WI38 (cell line): ENCODE measurements around the gene PHYH.

Experiments used
- H3K4me3 ChIP-seq: 2 replicates; pipeline ENCODE4 v1.5.1; 2011; ENCODE audit warnings: low read depth, mild to moderate bottlenecking, control low read depth, low read length
- CTCF ChIP-seq: IDR thresholded peaks from 2 replicates; pipeline ENCODE4 v1.5.1; 2012; ENCODE audit warnings: low read depth, mild to moderate bottlenecking, control low read depth, low read length

The PHYH gene

GRCh38 chr10:13268841-13269240, 31.0 kb downstream of the PHYH start:
- no peak for TF ChIP-seq CTCF
- H3K4me3 ChIP-seq: no peak overlapping the region

GRCh38 chr10:13268310-13268709, 31.6 kb downstream of the PHYH start:
- no peak for TF ChIP-seq CTCF
- H3K4me3 ChIP-seq: no peak overlapping the region

DNA sequence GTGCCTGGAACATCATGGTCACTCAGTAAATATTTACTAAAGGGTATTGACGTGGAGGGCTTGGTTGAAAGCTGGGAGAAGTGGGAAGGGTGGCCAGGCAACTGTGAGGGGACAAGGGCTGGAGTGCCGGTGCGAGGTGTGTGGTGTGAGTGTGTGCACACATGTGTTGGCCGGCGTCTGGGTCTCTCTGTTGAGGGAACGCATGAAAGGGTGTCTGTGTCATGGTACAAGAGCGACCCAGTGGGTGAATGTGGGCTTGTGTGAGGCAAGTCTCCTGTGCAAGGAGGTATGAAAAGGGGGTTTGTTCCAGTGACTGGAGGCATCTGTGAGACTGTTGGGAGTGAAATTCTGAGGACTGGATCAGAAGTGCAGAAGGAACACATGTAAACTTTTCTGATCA, 36.3 kb downstream of the PHYH start:
- no peak for TF ChIP-seq CTCF
- no peak overlapping the region for H3K4me3 ChIP-seq

DNA sequence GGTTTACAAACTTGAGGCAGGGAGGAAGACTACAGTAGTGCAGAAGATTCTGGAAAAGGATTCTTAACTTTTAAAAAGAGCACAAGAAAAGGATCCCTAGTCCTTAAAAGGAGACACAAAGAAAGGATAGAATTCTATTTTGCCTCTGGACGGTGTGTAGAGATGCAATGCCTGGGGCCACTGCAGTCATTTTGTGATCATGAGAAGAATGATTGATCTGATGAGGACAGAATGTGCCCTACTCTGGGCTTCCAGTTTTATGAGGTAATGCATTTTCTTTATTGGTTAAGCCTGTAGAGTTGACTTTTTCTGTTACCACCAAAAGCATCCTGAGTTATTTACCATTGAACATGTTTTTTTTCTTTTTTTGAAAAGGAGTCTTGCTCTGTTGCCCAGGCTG, 37.4 kb downstream of the PHYH start:
- no peak overlapping the region for H3K4me3 ChIP-seq
- TF ChIP-seq CTCF: no peak

GRCh38 chr10:13257621-13258140, 42.2 kb downstream of the PHYH start:
- H3K4me3 ChIP-seq: no peak overlapping the region
- TF ChIP-seq CTCF: no peak

GRCh38 chr10:13256627-13257026, 43.2 kb downstream of the PHYH start:
- no peak for TF ChIP-seq CTCF
- H3K4me3 ChIP-seq: no peak overlapping the region

- no peak for TF ChIP-seq CTCF
These were observed 46.1 kb downstream of the PHYH start for GRCh38 chr10:13253726-13254125.

More at GRCh38 chr10:13253726-13254125, 46.1 kb downstream of the PHYH start:
- H3K4me3 ChIP-seq: no peak overlapping the region
